SK-N-MC (cell line): Measurements from ENCODE around the gene CMTR1.
A peak's percentile ranks its signal among the peaks of the same experiment; 100 is the strongest.
"Not testable (repeated sequence)": the region's sequence is repeated elsewhere in the genome, so short reads cannot be mapped to it uniquely, and the experiment has no call there.

Experiments
- DNase-seq: peaks from one replicate; pipeline ENCODE4 v3.0.0-alpha.2; 2011; ENCODE audit warnings: low read depth, low spot score
- H3K27ac ChIP-seq: fragments of 200-600 bp; sonication (generic); 2 replicates; pipeline ENCODE4 v1.5.1; 2016; ENCODE audit warnings: mixed run types
- H3K36me3 ChIP-seq: fragments of 200-600 bp; sonication (generic); 2 replicates; pipeline ENCODE4 v1.6.1; 2017; ENCODE audit warnings: antibody characterized with exemption, low read length, mixed read lengths; ENCODE audit not compliant: insufficient read depth
- H3K4me3 ChIP-seq: fragments of 200-600 bp; sonication (generic); 2 replicates; pipeline ENCODE4 v1.5.1; 2016
- H3K9ac ChIP-seq: fragments of 200-600 bp; sonication (generic); 2 replicates; pipeline ENCODE4 v1.8.0; 2017; ENCODE audit warnings: mixed run types, mixed read lengths; ENCODE audit not compliant: insufficient read length
- H3K9me3 ChIP-seq: fragments of 200-600 bp; sonication (generic); 2 replicates; pipeline ENCODE4 v1.6.1; 2017; ENCODE audit warnings: low read depth, mild to moderate bottlenecking, antibody characterized with exemption, low read length, moderate library complexity, mixed read lengths
- EZH2 ChIP-seq: fragments of 200-600 bp; sonication (generic); IDR thresholded peaks from one replicate; pipeline ENCODE4 v1.6.1; 2017; ENCODE audit warnings: antibody characterized with exemption
- FOXP2 ChIP-seq: optimal IDR thresholded peaks from 2 replicates; pipeline ENCODE3; 2011; ENCODE audit warnings: mild to moderate bottlenecking, moderate library complexity; ENCODE audit not compliant: insufficient read depth; ENCODE audit errors: extremely low read length, control extremely low read depth
- POLR2AphosphoS5 ChIP-seq: IDR thresholded peaks from 2 replicates; pipeline ENCODE4 v1.6.1; 2012; ENCODE audit warnings: mild to moderate bottlenecking, low read depth, low read length, borderline replicate concordance

CMTR1 gene

DNA sequence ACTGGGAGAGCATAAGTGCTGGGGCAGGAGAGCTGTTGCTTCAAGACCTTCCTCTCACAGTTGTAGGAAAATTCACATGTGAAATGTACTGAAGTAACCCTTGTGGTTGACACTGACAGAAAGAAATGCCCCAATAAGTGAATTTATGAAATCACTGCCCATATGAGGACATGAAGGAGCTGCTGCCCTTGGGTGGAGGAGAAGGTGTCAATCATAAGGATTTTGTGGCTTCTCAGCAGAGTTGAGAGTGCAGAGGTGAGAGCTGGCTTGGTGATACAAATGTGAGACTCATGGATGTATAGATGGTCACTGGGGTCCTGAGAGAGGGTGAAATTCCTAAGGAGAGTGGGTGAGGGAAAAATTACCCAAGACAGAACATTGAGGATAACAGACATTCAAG is 33.9 kb upstream of the CMTR1 start:
- no peaks in the 10 kb centered on the region for H3K36me3 ChIP-seq
- peak overlapping the region; percentile 60; the same call in 1 of the 2 replicates for H3K27ac ChIP-seq
- TF ChIP-seq EZH2: no peak
- TF ChIP-seq POLR2AphosphoS5: no peak
- TF ChIP-seq FOXP2: no peak
- no peak for DNase-seq
- no peak overlapping the region for H3K9ac ChIP-seq
- no peaks in the 10 kb centered on the region for H3K9me3 ChIP-seq
- no peak overlapping the region for H3K4me3 ChIP-seq

DNA sequence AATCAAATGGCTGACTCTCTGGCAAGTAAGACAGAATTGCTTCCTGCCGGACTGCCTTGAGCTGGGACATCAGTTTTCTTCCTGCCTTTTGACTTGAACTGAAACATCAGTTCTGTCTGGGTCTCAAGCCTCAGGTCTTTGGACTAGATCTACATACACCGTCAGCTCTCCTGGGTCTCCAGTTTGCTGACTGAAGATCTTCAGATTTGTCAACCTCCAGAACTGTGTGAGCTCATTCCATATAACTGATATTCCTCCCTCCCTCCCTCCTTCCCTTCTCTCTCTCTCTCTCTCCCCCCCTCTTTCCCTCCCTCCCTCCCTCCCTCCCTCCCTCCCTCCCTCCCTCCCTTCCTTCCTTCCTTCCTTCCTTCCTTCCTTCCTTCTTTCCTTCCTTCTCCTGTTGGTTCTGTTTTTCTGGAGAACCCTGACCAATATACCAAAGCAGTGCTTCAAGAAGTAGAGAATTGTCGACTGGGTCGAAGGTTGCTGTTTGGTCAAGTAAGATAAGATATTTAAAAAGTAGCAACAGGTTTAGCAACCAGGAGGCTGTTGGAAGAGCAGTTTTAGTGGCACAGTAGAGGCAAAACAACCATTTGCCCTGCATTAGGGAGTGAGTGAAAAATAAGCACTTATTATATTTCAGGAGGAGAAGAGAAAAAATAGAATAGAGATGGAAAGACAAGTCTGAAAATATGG is 33.1 kb upstream of the CMTR1 start:
- Histone ChIP-seq H3K9ac (no peak overlapping the region), H3K27ac (peak overlapping the region; percentile 60; the same call in 1 of the 2 replicates), H3K9me3 (no peaks in the 10 kb centered on the region), H3K36me3 (no peaks in the 10 kb centered on the region), H3K4me3 (no peak overlapping the region)
- TF ChIP-seq FOXP2 (no peak), EZH2 (no peak), POLR2AphosphoS5 (no peak)
- DNase-seq: no peak

DNA sequence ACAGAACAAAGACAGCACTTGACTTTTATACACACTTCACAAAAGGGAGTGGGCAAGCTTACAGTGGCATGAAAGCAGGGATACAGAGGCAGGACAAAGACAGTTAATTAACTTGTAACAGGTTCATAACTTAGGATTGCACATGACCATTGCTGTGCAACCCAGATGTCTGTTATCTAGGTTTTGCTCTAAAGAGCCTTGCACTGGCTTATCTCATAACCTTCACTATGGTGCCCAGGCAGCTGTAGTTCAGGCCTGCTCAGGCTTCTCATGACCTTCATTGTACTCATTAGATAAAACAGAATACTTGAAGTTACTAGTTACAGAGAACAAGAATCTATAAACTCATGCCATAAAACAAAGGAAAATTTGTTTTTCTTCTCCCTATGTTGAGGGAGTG is 31.4 kb upstream of the CMTR1 start:
- H3K9ac ChIP-seq, H3K9me3 ChIP-seq, H3K36me3 ChIP-seq, H3K27ac ChIP-seq, DNase-seq, H3K4me3 ChIP-seq: not testable (repeated sequence)

DNA sequence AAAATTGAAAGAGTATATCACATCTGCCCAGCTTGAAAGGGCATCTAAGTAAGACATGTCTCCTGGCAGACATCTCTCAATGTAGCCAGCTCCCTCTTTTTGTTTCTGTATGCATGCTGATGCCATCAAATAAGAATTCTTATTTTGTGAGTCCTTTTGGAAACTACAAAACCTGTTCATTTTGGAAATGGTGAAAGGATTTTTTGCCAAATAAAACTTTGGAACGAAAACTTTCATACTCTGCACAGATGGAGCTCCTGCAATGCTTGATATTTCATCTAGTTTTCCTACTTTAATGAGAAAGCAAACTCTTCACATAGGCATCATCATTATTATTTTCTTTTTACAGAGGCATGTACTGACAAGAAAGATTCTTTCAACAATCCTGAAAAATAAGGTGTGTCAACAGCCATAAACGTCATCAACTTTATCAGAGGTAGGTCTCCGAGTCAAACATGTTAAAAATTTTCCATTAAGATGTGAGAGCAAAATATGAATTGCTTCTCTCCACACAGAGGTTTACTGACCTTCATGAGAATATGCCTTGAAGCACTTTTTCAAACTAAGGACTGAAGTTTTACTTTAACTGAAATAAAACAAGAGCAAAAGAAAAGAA is 26.2 kb upstream of the CMTR1 start:
- H3K9ac ChIP-seq: no peak overlapping the region
- no peaks in the 10 kb centered on the region for H3K9me3 ChIP-seq
- H3K4me3 ChIP-seq: no peak overlapping the region
- H3K27ac ChIP-seq: no peak overlapping the region
- DNase-seq: no peak
- TF ChIP-seq POLR2AphosphoS5 (no peak), FOXP2 (no peak), EZH2 (no peak)
- no peaks in the 10 kb centered on the region for H3K36me3 ChIP-seq

DNA sequence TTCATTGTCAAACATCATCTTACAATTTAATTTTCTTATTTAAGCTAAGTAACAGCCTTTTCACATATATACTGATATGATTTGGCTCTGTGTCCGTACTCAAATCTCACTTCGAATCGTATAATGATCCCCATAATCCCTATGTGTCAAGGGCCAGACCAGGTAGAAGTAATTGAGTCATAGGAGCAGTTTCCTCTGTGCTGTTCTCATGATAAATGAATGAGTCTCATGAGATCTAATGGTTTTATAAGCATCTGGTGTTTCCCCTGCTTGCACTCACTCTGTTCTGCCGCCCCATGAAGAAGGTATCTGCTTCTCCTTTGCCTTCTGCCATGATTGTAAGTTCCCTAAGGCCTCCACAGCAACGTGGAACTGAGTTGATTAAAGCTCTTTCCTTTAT is 25.1 kb upstream of the CMTR1 start:
- no peak for DNase-seq
- H3K9ac ChIP-seq: no peak overlapping the region
- H3K27ac ChIP-seq: no peak overlapping the region
- TF ChIP-seq POLR2AphosphoS5 (no peak), EZH2 (no peak), FOXP2 (no peak)
- no peaks in the 10 kb centered on the region for H3K9me3 ChIP-seq
- no peaks in the 10 kb centered on the region for H3K36me3 ChIP-seq
- no peak overlapping the region for H3K4me3 ChIP-seq

DNA sequence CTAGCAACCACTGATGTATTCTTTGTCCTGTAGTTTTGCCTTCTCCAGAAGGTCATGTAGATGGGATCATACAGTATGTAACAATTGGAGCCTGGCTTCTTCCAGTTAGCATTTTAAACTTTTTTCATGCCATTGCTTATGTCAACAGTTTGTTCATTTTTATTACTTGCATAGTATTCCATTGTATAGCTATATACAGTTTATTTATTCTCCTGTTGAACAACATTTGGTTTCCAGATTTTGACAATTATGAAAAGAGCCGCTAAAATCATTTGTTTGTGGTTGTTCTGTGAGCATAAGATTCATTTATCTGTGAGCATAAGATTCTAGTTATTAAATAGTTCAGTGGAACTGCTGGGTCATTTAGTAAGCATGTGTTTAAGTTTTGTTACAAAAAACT is 23.5 kb upstream of the CMTR1 start:
- no peak overlapping the region for H3K9ac ChIP-seq
- TF ChIP-seq EZH2 (no peak), POLR2AphosphoS5 (no peak), FOXP2 (no peak)
- no peaks in the 10 kb centered on the region for H3K36me3 ChIP-seq
- no peak for DNase-seq
- no peaks in the 10 kb centered on the region for H3K9me3 ChIP-seq
- no peak overlapping the region for H3K4me3 ChIP-seq
- H3K27ac ChIP-seq: no peak overlapping the region

DNA sequence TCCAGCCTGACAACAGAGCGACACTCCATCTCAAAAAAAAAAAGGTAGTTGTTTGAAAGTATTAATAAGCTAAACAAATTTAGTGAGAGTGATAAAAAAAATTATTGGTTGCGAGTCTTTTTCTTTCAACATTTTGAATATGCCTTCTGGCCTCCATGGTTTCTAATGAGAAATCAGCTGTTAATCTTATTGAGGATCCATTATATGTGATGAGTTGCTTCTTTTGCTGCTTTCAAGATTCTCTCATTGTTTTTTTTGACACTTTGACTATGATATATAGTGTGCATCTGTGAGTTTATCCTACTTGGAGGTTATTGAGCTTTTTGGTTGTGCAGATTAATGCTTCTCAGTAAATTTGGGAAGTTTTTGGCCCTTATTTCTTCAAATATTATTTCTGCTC is 15.6 kb upstream of the CMTR1 start:
- no peaks in the 10 kb centered on the region for H3K9me3 ChIP-seq
- H3K9ac ChIP-seq: no peak overlapping the region
- no peak overlapping the region for H3K27ac ChIP-seq
- no peak overlapping the region for H3K4me3 ChIP-seq
- TF ChIP-seq FOXP2: no peak
- TF ChIP-seq EZH2: no peak
- no peak for TF ChIP-seq POLR2AphosphoS5
- no peaks in the 10 kb centered on the region for H3K36me3 ChIP-seq
- DNase-seq: no peak

DNA sequence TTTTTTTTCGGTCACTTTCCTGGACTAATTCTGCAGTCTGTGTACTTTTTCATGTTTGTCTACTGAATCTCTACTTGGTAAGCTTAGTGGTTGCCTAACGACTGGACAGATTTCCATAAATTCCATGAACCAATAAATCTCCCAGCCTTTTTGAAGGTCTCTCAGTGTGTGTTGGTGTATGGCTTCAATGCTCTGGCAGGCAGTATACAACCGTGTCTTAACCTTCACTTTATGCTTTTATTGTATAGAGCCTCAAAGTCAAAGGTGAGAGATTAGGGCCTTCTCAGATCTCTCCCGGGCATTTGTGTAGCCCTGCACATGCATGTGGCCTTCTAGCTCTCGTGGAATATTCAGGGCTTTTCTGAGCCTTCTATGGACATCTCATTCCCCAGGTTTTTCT is 14.3 kb upstream of the CMTR1 start:
- no peak for DNase-seq
- H3K4me3 ChIP-seq: no peak overlapping the region
- H3K9me3 ChIP-seq: no peaks in the 10 kb centered on the region
- no peak overlapping the region for H3K27ac ChIP-seq
- H3K36me3 ChIP-seq: no peaks in the 10 kb centered on the region
- no peak overlapping the region for H3K9ac ChIP-seq
- TF ChIP-seq FOXP2: no peak

DNA sequence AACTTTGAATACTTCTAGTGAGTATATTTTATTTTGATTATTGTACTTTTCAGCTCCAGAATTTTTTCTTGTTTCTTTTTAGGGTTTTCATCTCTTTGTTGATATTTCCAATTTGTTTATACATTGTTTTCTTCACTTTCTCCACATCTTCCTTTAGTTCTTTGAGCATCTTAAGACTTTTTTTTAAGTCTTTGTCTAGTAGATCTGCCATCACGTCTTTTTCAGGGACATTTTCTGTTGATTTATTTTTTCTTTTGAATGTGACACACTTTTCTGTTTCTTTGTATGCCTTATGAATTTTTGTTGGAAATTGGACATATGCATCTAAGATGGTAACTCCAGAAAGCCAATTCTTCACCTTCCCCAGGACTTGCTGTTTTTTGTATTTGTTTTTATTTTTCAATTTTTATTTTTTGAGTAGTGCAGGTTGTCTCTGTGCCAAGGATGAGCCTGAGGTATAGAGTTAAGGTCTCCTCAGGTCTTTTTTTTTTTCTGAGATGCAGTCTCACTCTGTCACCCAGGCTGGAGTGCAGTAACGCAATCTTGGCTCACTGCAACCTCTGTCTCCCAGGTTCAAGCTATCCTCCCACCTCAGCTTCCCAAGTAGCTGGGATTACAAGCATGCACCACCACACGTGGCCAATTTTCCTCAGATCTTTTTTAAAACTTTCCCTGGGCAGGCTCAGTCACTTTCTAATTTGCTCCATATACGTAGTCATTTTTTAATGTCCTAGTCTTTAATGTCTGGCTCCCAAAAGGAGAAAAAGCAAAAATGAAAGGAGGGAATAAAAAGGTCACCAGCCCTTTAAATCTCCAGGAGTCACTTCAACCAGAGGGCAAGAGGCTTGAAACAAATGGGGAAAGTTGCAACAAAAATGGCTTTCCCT is 6.7 kb upstream of the CMTR1 start:
- Histone ChIP-seq H3K9me3 (no peaks in the 10 kb centered on the region), H3K36me3 (no peaks in the 10 kb centered on the region), H3K27ac (no peak overlapping the region), H3K9ac (no peak overlapping the region), H3K4me3 (no peak overlapping the region)
- TF ChIP-seq POLR2AphosphoS5 (no peak), FOXP2 (no peak)
- no peak for DNase-seq
